Ovary (tissue), 9 donors: ENCODE measurements around the gene TDRD9. TPM values are rescaled to one million over a fixed set of nuclear protein-coding genes. Genes with fewer than 3 reads are reported as not detected.

ENCODE experiments used
- DNase-seq, 5 donors: peaks; one replicate each; pipeline ENCODE4 v3.0.0-alpha.2; 2019 to 2020
- H3K27ac ChIP-seq, 2 donors: fragments of 200-600 bp; one replicate each; pipeline versions ENCODE4 v1.5.1 to v1.8.0; 2019 to 2022
- H3K27me3 ChIP-seq: fragments of 200-600 bp; one replicate; pipeline ENCODE4 v1.8.0; 2022
- H3K36me3 ChIP-seq: fragments of 200-600 bp; sonication (generic); one replicate; pipeline ENCODE4 v1.5.1; 2019
- H3K4me1 ChIP-seq: one replicate; pipeline ENCODE4 v1.8.1; 2013; ENCODE audit warnings: mild to moderate bottlenecking, moderate library complexity; ENCODE audit not compliant: insufficient read depth
- H3K4me3 ChIP-seq: fragments of 200-600 bp; sonication (generic); one replicate; pipeline ENCODE4 v1.5.1; 2017
- H3K9me3 ChIP-seq, 2 donors: fragments of 200-600 bp in 1 of 2; sonication (generic) in 1 of 2; one replicate each; pipeline versions ENCODE4 v1.5.1 to v1.8.1; 2013 to 2019; ENCODE audit warnings: mild to moderate bottlenecking in 1 of 2, moderate library complexity in 1 of 2
- EP300 ChIP-seq: sonication (generic); formaldehyde crosslinking; IDR thresholded peaks from one replicate; pipeline ENCODE4 v1.6.1; 2017; ENCODE audit warnings: antibody characterized with exemption
- POLR2A ChIP-seq: fragments of 450-650 bp; IDR thresholded peaks from one replicate; pipeline ENCODE4 v1.6.1; 2017; ENCODE audit warnings: antibody characterized with exemption, mild to moderate bottlenecking, moderate library complexity
- WGBS, 3 donors: extraction: QIAGEN DNeasy Blood & Tissue Kit in 1 of 3; methylation state at CpG; one replicate each; pipeline versions ENCODE4 v1.1.5 to v1.1.7; 2013 to 2017; 5-methylcytosine and 5-hydroxymethylcytosine counted together
- intact Hi-C, 4 donors: fragments of 100-400 bp; cut with DNase I; formaldehyde crosslinking; loops; one replicate each; pipeline versions ENCODE4 v1.11.0 to v1.15.1; 2022 to 2023
- polyA plus RNA-seq, 2 donors: library from polyadenylated mRNA; stranded (reverse); fragments of 200-250 nt in 1 of 2; fragments of 350-450 nt in 1 of 2; fragmentation: Illumina TruSeq in 1 of 2; extraction: RNeasy Lipid Tissue Mini Kit (QIAGEN cat#74804) in 1 of 2; gene quantifications; one replicate each; pipeline ENCODE4 v1.2.3, GENCODE V29; 2013 to 2014
- total RNA-seq, 7 donors: library from RNA; depleted of rRNA in 2 of 7; stranded (reverse); fragments of >200 nt in 2 of 7; fragmentation: NEBNext Ultra II Directional in 3 of 7; extraction: Animal tissue kit (Norgen Biotek cat#: 25700) in 3 of 7; gene quantifications; one replicate each; pipeline versions ENCODE4 v1.1.0 to v1.2.4, GENCODE V29; 2016 to 2023
- TF ChIP-seq, protein P1 (sequence below), 3 donors: fragments of 450-650 bp in 2 of 3; fragments of 200-600 bp in 1 of 3; IDR thresholded peaks; one replicate each; pipeline versions ENCODE4 v1.5.1 to v1.8.0; 2016 to 2022; ENCODE audit warnings: antibody characterized with exemption in 3 of 3, mild to moderate bottlenecking in 1 of 3
- donor health status: DM: no; HTN: no; CAD: no; lungs with moderate emphysema.
- donor health status: DM: no; HTN: no; CAD: no.
- donor health status: Bipolar disorder and iron deficiency.
- donor health status: DM: yes; HTN: yes; CAD: no.
- donor health status: DM: no; HTN: no; CAD: no.
- donor health status: DM: yes; HTN: yes; CAD: no.

TDRD9 gene
- total and polyA plus RNA-seq, 9 donors: 0.23 to 5.1 (median 0.83) TPM

DNA sequence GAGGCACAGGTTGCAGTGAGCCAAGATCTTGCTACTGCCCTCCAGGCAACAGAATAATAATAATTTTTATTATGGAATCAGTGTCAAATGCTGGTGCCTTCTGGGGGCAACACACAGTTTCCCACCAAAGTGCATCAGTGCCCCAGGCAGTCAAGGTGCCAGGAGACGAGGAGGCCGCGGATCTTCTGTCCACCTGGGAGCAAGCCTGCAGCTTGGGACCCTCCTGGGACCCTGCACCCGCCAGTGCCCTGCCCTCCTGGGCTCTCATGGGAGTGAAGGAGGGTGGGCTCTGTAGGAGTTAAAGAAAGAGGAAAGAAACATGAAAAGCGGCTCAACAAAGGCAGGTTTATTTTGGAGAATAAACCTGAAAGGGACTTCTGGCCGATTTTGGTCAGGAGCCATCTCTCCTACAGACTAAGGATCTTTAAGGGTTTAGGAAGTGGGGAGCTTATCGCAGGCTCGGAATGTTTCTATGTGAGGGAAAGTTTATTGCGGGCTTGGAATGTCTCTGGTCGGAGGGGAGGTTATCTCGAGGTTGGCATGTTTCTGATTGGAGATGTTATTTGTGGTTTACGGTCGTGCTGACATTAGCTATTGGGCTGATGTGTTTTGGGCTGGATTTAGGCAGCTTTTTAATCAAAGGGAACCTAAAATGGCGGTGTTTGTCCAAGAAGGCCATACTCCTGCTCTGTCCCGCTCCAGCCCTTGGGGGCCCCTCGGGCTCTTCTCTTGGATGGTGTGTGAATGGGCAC is 156.2 kb downstream of the TDRD9 start:
- TF ChIP-seq EP300: no peak
- TF ChIP-seq POLR2A: no peak
- TF ChIP-seq, protein P1, sequence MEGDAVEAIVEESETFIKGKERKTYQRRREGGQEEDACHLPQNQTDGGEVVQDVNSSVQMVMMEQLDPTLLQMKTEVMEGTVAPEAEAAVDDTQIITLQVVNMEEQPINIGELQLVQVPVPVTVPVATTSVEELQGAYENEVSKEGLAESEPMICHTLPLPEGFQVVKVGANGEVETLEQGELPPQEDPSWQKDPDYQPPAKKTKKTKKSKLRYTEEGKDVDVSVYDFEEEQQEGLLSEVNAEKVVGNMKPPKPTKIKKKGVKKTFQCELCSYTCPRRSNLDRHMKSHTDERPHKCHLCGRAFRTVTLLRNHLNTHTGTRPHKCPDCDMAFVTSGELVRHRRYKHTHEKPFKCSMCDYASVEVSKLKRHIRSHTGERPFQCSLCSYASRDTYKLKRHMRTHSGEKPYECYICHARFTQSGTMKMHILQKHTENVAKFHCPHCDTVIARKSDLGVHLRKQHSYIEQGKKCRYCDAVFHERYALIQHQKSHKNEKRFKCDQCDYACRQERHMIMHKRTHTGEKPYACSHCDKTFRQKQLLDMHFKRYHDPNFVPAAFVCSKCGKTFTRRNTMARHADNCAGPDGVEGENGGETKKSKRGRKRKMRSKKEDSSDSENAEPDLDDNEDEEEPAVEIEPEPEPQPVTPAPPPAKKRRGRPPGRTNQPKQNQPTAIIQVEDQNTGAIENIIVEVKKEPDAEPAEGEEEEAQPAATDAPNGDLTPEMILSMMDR (IDR thresholded peaks at IDR 0.05): no peak
- 10 to 27% (median 11%) methylated on average over 16 of the region's 16 CpGs for WGBS, 3 donors
- Histone ChIP-seq H3K36me3 (no peaks in the 10 kb centered on the region), H3K4me1 (peaks cover 13% of the 10 kb centered on the region), H3K9me3 (no peaks in the 10 kb centered on the region), H3K27me3 (no peaks in the 10 kb centered on the region), H3K4me3 (no peak overlapping the region), H3K27ac (peak overlapping the region; percentile 14 to 72)
- peak; percentile 13 to 46 (median 26) for DNase-seq
- intact Hi-C loops: loop anchor here in 3 of 4 donors (5.0 to 10.0 kb wide), 3 partner anchors 48 to 483 kb away; no protein-coding TSS in a partner anchor

DNA sequence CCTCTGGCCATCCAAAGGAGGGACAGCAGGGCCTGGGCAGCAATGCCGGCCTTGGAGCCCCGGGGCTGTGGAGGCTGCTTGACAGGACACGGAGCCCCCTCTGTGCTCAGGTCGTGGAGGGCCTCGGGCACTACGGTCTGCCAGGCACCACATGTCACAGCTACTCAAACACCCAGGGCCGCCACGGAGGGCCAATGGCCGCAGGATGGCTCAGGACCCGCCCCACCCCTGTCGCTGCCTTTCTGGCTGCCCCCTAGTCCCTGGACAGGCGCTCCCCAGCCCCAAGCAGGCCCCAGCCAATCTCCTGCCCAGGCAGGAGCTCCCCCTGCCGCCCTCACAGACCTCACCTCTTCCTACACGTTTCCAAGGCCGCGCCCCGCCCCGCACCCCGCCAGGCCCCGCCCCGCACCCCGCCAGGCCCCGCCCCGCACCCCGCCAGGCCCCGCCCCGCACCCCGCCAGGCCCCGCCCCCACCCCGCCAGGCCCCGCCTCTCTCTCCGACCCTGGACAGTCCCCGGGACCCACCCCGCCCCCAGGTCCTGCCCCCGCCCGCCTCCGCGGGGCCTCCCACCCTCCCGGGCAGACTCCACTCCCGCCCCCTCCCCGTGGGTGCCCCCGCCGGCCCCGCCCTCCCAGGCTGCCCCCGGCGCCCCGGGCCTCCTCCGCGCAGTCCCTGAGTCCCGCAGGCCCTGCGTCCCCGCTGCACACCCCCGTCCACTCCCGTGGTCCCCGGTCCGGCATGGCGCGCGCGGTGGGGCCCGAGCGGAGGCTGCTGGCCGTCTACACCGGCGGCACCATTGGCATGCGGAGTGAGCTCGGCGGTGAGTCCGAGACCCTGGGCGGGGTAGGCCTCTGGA is 157.0 kb downstream of the TDRD9 start, which contains the start of gene ASPG:
Gene ASPG (plus strand): TSS at position 669 of the 857 bp plus-strand sequence. CDS start 71 bp downstream, at position 740.
- peak; percentile 81 to 87 (median 83) for DNase-seq
- peak within 1 kb of the TSS; percentile 37 for H3K4me3 ChIP-seq
- H3K36me3 ChIP-seq: no peaks in the 10 kb centered on the region
- TF ChIP-seq POLR2A (peak; percentile 27), EP300 (no peak)
- no peaks in the 10 kb centered on the region for H3K9me3 ChIP-seq
- peaks cover 13% of the 10 kb centered on the region for H3K4me1 ChIP-seq
- 2 to 8% (median 3%) methylated on average over 10 to 70 of the region's 70 CpGs for WGBS, 3 donors
- H3K27ac ChIP-seq: peak within 1 kb of the TSS; percentile 14 to 72
- H3K27me3 ChIP-seq: no peaks in the 10 kb centered on the region
- intact Hi-C loops: loop anchor here in 1 of 4 donors (10.0 kb wide), 1 partner anchor 480 kb away; no protein-coding TSS in a partner anchor

DNA sequence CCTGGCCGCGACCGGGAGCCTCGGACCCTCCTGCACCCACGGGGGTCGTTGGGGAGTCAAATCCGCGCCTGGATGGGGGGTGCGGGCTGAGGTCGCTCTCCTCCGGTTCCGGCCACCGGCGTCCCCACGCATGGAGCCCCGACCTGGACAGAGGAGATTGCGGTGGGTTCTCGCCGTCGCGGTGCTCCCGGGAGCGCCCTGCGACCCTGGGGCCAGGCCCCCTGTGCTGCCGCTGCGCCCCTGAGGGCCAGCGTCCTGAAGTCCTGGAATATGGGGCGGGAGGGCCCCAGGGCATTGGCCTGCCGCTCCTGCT is 157.6 kb downstream of the TDRD9 start:
- no peaks in the 10 kb centered on the region for H3K27me3 ChIP-seq

DNA sequence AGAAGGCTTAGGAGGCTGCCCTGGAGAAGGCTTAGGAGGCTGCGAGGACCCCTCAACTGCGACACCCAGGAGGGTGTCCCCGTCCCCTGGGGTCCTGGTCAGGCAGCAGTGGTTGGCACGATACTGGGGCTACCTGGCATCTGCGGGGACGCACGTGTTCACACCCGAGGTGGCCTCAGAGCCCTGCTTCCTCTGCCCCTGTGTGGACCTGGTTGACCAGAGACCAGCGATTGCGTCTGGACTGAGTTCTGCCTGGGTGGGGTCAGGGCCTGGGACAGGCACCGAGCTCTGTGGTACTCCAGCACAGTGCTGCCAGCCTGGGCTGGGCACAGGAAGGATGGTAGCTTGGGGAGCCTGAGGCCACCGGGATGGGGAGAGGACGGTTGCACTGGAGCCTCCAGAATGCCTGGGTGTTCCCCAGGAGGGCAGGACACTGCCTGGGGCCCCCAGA is 158.0 kb downstream of the TDRD9 start:
- peak; percentile 32 to 60 (median 50) for DNase-seq
- H3K4me3 ChIP-seq: peak overlapping the region; percentile 37
- 47 to 74% (median 57%) methylated on average over 13 of the region's 13 CpGs for WGBS, 3 donors
- H3K36me3 ChIP-seq: no peaks in the 10 kb centered on the region
- H3K9me3 ChIP-seq: no peaks in the 10 kb centered on the region
- H3K27me3 ChIP-seq: no peaks in the 10 kb centered on the region
- TF ChIP-seq EP300 (no peak), POLR2A (no peak)
- TF ChIP-seq, protein P1 (IDR thresholded peaks at IDR 0.05): no peak
- intact Hi-C loops: loop anchor here in 1 of 4 donors (10.0 kb wide), 1 partner anchor 479 kb away; no protein-coding TSS in a partner anchor
- peaks cover 16% of the 10 kb centered on the region for H3K4me1 ChIP-seq
- peak overlapping the region in 1 of 2 donors; percentile 59 for H3K27ac ChIP-seq

More for the DNA sequence above, 157.6 kb downstream of the TDRD9 start:
- Histone ChIP-seq H3K36me3 (no peaks in the 10 kb centered on the region), H3K27ac (peak overlapping the region; percentile 0 to 59), H3K9me3 (no peaks in the 10 kb centered on the region), H3K4me3 (peak overlapping the region; percentile 37), H3K4me1 (peaks cover 13% of the 10 kb centered on the region)
- DNase-seq: no peak
- TF ChIP-seq EP300 (no peak), POLR2A (no peak)
- TF ChIP-seq, protein P1 (IDR thresholded peaks at IDR 0.05): no peak
- intact Hi-C loops: loop anchor here in 1 of 4 donors (10.0 kb wide), 1 partner anchor 479 kb away; no protein-coding TSS in a partner anchor
- 10 to 34% (median 12%) methylated on average over 25 to 29 of the region's 29 CpGs for WGBS, 3 donors
